ENCODE data around the gene ZNF699.
"Not testable (repeated sequence)": the region's sequence is repeated elsewhere in the genome, so short reads cannot be mapped to it uniquely, and the experiment has no call there.

ZNF699 gene

DNA sequence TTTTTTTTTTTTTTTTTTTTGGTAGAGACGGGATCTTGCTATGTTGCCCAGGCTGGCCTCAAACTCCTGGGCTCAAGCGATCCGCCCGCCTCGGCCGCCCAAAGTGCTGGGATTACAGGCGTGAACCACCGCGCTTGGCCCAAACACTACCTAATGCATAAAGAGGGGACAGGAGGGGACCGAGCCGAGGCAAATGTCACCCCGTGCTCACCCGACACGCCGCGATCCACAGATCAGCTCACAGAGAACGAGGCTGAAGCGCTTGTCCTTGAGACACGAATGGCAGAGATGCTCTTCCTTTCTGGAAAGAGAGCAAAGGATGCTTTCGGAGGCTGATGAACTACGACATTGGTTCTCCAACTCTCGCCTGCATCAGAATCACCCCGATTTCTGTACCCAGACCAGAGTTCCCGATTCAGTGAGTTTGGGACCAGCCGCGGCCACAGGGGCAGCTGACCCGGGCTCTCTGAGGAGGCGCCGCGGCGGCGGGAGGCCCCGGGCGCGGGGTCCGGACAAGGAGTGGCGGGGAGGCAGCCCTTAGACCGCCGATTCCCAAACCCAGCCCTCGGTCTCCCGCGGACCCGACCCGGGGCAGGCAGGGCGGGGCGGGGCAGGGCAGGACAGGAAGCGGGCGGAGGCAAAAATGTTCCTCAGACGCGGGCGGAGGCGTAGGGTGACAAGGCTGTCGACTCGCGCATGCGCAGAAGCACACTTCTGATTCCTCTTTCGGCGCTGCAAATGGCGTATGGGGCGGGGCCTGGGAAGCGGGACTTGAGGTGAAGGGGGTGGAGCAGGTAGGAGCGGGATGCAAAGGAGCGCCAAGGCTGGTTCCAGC, at the start of gene ZNF699:
TSS of gene ZNF699 (minus strand) at position 700 of the 835 bp plus-strand sequence. CDS start 4,719 bp downstream, outside the sequence.
- DNase-seq (ENCODE audit: low spot score) = no peak

DNA sequence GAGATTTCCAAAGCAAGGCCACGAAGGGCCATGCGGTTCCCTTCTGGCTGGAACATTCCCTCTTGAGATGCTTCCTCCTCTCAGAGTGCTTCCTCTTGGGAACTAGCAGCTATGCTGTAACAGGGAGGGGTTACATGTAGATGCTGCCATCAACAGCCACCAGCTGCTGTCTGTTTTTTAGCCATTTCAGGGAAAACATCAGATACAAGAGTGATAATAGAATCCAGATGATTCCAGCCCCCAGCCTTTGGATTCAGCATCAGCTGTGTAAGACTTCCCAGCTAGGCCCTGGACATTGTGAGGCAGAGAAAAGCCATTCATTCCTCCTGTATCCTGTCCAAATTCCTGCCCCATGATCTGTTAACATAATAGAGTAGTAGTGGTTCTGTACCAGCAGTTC, 45.0 kb upstream of the ZNF699 start:
- DNase-seq (ENCODE audit: low spot score) = no peak

DNA sequence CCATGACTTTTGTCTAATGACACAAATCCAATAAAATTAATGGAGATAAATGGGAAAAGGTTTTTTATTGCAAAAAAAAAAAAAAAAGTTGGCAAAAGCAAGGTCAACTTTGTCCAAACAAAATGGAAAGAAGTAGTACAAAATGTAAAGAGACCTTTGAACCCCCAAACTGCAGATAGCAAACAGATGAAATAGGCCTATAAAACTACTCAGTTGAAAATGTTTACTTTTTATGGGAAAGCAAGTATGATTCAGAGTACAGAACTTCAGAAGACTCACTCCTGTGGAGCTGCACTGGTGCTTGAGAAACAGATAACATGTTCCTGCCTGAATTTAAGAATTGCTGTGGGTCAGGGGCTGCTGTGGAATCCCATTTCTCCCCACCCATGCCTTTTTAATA, 43.4 kb upstream of the ZNF699 start:
- no peak for DNase-seq (ENCODE audit: low spot score)

DNA sequence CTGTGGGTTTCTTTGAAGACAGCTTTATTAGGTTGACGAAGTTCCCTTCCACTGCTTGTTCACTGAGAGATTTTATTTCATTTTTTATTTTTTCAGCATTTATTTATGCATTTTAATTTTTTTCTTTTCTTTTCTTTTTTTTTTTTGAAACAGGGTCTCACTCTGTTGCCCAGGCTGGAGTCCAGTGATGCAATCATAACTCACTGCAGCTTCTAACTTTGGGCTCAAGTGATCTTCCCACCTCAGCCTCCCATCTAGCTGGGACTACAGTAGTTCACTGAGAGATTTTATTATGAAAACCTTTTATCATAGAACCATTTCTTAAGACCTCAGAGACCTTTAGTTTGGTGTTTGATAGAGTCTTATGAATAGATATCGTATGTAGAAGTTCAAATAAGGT, 42.9 kb upstream of the ZNF699 start:
- DNase-seq (ENCODE audit: low spot score) = no peak

DNA sequence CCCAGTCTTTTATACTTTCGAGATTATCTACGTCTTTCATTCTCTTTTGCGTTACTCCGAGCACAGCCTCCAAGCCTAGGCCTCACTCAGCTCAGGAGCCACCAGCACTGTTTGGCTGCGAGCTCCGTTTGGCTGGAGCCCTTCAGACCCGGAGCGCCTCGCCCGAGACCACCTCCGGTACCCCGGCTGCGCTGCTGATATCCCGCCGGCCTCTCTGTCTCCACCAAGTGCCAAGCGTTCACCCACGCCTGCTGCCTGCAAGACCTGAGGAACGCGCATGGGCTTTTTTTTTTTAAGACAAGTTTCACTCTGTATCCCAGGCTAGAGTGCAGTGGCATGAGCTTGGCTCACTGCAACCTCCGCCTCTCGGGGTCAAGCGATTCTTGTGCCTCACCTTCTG, 39.0 kb upstream of the ZNF699 start:
- no peak for DNase-seq (ENCODE audit: low spot score)

DNA sequence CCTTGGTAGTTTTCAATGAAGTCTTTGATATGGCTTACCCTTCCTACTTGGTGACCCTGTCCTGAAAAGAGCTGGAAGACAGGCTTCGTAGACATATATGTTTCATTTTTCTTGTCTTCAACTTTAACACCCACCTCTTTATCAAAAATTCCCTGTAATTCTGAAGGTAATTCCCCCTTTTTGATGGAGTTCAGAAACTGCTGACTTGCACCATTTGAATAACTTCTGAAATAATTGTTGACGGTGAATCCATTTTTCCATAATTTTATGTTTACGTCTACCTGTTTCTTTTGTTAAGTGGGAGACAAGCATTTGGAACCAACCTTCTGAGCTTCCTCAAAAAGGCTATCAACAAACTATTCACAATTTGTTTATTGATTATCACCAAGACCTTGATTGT, 38.6 kb upstream of the ZNF699 start:
- DNase-seq (ENCODE audit: low spot score) = no peak

DNA sequence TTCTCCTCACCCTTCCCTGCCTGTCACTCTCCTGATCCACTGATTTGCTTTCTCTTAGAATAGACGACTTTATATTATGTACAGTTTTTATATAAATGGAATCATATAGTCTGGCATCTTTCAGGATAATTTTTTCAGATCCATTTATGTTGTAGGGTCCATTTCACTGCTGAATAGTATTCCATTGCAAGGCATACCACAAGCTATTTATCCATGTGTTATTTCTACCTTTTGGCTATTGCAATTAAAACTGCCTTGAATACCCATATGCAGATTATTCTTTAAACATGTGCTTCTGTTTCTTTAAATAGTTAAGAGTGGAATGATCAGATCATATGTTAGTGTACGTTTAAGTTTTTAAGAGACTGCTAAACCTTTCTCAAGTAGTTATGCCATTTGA, 35.4 kb upstream of the ZNF699 start:
- DNase-seq (ENCODE audit: low spot score) = no peak

DNA sequence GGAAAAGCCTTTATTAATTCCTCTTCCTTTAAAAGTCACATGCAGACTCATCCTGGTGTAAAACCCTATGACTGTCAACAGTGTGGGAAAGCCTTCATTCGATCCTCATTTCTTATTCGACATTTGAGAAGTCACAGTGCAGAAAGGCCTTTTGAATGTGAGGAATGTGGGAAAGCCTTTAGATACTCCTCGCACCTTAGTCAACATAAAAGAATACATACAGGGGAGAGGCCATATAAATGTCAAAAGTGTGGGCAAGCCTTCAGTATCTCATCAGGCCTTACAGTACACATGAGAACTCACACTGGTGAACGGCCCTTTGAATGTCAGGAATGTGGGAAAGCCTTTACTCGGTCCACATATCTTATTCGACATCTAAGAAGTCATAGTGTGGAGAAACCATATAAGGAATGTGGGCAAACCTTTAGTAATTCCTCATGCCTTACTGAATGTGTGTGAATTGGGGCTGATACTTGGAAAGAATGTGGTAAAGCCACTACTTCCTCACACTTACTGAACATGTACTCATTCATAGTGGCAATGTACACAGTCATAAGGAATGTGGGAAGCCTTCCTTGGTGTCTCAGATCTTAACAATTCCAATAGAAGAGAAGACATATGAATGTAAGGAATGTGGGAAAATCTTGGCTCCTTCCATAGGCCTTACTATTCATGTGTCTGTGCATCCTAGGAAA, 33.1 kb upstream of the ZNF699 start:
- no peak for DNase-seq (ENCODE audit: low spot score)

DNA sequence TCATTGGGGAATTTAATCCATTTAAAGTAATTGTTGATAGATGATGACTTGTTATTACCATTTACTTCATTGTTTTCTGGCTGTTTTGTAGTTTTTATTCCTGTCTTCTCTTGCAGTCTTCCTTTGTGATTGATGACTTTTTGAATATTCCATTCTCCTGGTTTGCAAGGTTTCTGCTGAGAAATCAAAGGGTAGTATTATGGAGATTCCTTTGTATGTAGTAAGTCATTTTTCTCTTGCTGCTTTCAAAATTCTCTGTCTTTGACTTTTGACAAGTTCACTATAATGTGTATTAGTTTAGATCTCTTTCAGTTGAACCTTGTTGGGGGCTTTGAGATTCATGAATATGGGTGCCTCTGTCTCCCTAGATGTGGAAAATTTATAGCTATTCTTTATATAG, 20.4 kb upstream of the ZNF699 start:
- no peak for DNase-seq (ENCODE audit: low spot score)

DNA sequence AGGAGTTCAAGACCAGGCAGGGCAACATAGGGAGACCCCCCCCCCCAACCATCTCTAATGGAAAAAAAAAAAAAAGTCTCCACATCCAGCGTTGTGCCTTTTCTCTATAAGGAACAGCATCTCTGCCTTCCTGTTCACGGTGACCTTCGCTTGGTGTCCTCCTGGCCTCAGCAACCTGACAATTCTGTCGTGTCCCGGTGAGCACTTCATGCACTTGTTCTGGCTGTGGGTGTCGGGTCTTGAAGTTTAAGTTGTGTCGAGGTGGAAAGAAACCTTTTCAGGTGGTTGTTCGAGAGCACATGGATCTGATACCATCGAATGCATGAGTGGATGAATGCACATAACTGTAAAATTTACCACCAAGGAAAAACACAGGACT, 14.9 kb upstream of the ZNF699 start:
- DNase-seq (ENCODE audit: low spot score) = no peak

DNA sequence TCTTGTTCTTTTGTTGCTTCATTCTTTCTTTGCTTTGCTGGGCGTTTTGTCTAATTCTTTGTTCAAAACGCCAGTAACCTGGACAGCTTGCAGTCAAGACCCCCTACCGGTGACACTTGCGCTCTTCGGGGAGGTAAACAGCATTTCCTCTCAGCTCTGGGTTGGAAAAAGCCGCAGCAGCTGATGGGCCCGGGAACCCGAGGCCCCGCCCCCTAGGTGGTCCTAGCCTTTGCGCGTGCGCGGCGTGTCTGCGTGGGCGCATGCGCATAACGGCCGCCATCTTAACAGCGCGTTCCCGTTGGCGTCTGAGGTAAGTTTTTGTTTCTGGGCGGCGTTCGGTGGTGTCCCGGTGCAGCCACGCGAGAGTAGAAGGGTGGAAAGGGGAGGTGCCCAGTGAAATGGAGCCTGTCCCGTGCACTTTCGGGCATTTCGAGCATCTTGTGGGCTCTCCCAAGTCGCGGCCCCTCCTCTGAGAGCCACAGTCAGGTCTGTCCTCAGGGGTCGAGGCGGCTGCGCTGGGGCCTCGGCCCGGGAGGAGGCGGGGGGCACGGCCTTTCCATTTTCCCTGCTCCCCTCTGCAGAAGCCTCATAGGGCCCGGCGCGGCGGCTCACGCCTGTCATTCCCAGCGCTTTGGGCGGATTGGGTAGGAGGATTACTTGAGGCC, 14.4 kb upstream of the ZNF699 start, which contains the start of gene ZNF559:
TSS of gene ZNF559 (plus strand) at position 261 of the 665 bp plus-strand sequence. CDS start 14,371 bp downstream, outside the sequence.
- DNase-seq (ENCODE audit: low spot score) = peak; percentile 89

DNA sequence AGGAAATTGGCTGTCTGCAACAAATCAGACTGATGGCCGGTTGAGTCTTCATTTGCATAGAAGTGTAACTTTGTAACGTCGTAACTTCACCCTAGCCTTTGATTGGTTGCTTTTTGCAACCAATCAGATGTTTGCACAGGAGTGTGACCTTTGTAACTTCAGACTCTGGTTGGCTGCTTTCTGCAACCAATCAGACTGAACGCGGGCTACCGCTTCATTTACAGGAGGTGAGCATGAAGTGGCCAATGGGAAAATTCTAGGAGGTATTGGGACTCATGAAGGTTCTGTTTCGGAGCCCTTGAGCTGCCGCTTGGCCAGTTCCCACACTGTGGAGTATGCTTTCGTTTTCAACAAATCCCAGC, 13.9 kb upstream of the ZNF699 start:
- peak; percentile 61 for DNase-seq (ENCODE audit: low spot score)

DNA sequence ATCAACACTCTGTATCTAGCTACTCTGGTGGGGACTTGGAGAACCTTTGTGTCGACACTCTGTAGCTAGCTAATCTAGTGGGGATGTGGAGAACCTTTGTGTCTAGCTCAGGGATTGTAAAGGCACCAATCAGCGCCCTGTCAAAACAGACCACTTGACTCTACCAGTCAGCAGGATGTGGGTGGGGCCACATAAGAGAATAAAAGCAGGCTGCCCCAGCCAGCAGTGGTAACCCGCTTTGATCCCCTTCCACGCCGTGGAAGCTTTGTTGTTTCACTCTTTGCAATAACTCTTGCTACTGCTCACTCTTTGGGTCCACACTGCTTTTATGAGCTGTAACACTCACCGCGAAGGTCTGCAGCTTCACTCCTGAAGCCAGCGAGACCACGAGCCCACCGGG, 12.6 kb upstream of the ZNF699 start:
- not testable (repeated sequence) for DNase-seq (ENCODE audit: low spot score)

DNA sequence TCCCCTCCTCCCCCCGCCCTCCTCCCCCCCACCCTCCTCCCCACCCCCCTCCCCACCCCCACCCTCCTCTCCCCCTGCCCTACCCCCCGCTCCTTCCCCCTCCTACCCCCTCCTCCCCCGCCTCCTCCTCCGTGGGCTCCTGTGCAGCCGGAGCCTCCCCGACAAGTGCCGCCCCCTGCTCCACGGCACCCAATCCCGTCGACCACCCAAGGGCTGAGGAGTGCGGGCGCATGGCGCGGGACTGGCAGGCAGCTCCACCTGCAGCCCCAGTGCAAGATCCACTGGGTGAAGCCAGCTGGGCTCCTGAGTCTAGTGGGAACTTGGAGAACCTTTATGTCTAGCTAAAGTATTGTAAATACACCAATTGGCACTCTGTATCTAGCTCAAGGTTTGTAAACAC, 12.1 kb upstream of the ZNF699 start:
- DNase-seq (ENCODE audit: low spot score) = not testable (repeated sequence)

DNA sequence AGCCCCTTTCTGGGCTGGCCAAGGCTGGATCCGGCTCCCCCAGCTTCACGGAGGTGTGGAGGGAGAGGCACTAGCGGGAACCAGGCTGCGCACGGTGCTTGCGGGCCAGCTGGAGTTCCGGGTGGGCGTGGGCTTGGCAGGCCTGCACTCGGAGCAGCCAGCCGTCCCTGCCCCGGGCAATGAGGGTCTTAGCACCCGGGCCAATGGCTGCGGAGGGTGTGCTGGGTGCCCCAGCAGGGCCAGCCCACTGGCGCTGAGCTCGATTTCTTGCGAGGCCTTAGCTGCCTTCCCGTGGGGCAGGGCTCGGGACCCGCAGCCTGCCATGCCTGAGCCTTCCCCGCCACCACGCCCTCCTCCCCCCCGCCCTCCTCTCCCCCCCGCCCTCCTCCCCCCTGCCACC, 11.7 kb upstream of the ZNF699 start:
- DNase-seq (ENCODE audit: low spot score) = no peak

DNA sequence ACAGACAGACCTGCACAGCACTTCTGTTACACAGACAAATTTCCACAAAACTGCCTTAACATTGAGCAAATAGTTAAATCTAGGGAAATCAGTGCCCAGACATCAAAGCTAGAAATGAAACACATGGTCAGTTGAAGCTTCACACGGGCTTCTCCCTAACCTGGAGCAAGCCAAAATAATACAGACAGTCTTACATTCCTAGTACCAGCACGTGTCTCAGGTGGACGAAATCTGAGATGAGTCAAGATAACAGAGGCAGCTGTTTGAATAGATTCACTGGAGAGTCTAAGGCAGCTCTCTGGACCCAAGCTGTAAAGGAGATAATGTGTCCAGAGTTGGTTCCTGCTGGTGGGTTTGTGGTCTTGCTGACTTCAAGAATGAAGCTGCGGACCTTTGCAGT, 4.1 kb upstream of the ZNF699 start:
- no peak for DNase-seq (ENCODE audit: low spot score)

DNA sequence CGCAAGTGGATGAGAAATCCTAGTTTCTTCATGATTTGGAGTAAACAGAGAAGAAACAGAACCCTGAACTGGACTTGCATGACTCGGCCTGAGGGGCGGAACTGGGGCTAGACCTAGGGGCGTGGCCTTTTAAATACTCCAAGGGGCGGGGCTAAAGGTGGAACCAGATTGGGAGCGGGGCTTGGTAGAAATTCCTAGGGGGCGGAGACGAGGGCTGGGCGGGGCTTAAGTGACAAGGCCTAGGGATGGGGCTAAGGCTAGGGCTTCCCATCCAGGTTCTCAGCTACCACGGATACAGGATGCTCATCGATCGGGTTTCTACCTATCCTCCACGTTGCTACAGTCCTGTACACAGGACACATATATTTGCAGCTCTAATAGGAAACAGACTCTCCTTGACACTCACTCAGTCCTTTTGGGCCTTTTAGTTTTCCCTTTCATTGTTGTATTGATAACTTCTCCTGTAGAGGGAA, 372 bp upstream of the ZNF699 start:
- DNase-seq (ENCODE audit: low spot score) = peak; percentile 93

DNA sequence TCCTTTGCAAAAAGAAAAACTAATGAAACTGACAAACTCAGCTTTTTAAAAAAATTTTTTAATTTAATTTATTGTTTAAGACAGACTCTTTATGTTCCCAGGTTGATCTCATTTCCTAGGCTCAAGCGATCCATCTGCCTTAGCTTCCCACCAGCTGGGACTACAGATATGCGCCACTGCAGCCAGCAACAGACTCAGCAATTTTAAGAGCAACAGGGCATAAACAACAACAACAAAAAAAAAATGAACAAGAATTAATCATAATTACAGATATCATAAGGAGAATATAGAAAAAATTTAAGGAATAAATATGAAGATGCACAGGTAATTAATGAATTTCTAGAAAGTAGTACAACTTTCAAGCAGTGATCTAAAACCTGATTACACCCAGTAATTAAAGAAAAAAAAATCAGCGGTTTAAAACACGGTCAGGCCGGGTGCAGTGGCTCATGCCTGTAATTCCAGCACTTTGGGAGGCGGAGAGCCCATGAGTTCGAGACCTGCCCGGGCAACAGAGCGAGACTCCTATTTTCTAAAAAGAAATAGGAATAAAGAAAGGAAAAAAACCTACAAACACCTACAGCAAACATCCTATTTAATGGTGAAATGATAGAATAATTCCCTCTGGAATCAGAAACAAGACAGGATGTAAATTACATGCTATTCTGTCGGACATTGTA, 1.4 kb downstream of the ZNF699 start:
- no peak for DNase-seq (ENCODE audit: low spot score)

DNA sequence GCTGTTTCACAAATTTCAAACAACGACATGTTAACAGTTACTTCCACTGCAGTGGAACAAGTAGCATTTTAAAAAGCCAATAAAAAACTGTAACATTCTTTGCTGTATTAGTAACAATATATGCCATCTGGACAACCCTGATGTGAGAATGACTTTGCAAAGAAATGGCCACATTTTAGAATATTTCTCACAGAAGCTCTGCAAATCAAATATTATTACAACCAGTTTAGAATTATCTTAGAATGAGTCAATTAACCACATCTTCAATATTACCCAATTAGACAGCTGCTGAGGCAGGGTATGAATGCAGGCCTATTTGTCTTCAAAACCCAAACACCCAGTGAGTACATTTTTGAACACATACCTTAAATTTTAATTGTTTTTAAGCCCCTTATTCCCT, 3.2 kb downstream of the ZNF699 start:
- no peak for DNase-seq (ENCODE audit: low spot score)

DNA sequence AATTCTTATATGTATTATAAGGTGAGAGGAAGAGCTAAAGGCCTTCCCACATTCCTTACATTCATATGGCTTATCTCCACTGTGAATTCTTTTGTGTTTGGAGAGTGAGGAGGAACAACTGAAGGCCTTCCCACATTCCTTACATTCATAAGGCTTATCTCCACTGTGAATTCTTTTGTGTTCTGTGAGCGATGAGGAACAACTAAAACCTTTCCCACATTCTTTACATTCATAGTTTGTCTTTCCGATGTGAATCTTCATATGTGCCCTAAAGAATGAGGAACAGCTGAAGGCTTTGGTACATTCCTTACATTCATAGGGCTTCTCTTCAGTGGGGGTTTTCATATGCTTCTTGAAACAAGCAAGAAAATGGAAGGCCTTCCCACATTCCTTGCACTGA, 13.3 kb downstream of the ZNF699 start:
- no peak for DNase-seq (ENCODE audit: low spot score)

DNA sequence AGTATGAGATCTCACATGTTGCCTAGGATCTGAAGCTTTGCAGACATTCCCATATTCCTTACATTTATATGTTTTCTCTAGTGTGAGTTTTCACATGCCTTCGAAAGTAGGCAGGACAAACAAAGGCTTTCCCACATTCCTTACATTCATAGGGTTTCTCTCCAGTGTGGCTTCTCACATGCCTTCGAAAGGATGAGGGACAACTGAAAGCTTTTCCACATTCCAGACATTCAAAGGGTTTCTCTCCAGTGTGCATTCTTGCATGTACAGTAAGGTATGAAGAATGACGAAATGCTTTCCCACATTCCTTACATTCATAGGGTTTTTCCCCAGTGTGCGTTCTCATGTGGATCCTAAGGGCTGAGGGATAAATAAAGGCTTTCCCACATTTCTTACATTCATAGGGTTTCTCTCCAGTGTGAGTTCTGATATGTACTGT, 14.2 kb downstream of the ZNF699 start:
- DNase-seq (ENCODE audit: low spot score) = no peak

DNA sequence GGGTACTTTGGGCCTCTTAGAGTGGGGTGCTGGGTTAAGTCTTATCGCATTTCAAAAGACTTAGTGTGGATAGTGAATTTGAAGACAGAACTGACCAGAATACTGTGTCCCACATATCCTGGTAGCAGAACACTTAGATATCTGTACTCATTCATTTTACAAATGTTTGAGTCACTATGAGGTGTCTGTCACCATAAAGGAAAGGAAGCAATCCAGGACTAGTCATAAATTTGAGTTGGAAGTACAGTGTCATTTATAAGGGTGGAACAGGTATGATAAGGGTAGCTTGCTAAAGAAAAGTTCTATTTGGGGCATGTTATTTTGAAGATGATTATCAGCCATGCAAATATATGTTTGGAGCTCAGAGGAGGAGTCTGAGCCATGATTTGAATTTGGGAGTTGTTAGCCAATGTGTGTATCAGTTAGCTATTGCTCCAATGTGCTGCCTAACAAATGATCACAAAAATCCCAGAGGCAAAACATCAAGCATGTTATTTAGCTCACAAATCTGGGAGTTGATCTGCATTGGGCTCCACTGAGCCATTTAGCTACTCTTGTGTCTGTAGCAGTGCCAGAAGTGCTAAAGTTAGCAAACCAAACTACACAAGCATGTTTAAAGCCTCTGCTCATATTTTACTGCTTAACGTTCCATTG, 20.3 kb downstream of the ZNF699 start:
- no peak for DNase-seq (ENCODE audit: low spot score)
